ENCODE measurements around the gene TBC1D9B.
A peak's percentile ranks its signal among the peaks of the same experiment; 100 is the strongest.

The TBC1D9B gene

DNA sequence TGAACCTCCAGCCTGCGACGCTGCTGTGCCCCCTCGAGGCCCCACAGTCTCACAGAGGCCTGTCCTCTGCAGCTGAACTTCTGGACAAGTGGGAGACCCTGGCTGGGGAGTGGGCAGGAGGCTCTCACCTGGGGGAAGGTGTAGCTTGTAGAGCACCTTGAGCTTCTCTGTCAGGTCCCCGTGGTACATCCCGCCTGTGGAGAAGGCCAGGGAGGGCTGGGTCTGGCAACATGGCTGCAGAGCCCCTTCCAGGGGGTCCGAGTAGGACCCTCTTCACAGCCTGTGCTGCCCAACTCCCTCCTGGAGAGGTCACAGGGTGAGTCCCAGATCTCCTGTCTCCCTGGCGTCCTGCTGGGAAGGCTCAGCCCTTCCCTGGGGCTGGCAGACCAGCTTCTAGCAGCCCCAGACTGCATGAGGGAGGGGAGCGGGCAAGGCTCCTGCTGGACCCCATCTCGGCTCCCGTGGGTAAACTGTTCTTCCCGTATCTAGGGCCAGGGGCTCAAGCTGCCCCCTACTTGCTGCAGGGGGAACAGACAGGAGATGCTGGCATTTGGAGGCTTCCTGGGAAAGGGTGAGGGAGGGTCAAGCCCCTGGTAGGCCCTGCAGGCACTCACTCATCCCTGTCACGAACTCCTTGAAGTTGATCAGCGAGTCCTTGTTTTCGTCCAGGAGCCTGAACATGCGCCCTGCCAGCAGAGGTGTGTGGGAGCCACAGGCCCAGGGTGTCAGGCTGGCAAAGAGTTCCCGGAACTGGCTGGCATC lies 37.9 kb downstream of the TBC1D9B start:
- DNase-seq (ENCODE audit: low spot score): no peak

DNA sequence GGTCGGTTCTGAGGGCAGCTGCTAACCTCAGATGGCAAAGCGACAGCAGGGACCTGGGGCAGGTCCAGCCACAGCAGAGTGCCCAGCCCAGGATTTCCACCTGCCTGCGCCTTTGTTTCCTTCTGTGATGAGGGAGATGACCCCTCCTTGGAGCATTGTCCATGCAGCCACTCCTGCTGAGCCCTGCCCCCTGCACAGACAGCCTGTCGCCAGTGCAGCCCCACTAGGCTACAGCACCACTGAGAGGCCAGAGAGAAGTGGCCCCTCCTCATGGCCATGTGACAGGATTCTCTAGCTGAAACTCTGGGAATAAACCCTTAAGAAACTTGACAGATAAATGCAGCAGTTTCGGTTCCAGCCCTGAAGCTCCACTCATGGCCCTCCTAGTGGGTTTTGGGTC lies 38.6 kb downstream of the TBC1D9B start:
- DNase-seq (ENCODE audit: low spot score): no peak

DNA sequence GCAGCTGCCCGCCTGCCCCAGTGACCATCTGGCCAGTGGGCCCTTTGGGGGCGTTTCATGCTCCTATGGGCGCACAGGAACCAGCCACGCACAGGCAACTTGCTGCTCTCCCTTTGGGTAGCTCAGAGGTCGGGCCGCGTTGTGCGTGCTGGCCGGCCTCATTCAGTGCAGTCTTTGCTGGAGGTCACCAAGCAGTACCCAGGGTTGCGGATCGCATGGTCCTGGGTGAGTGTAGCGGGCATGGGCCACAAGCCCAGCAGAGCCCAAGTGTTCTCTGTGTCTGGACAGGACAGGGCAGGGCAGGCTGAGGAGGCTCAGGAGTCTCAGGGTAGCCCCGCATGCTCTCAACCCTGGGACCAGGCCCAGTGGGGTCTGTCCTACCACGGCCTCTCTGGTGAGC lies 39.2 kb downstream of the TBC1D9B start:
- no peak for DNase-seq (ENCODE audit: low spot score)

DNA sequence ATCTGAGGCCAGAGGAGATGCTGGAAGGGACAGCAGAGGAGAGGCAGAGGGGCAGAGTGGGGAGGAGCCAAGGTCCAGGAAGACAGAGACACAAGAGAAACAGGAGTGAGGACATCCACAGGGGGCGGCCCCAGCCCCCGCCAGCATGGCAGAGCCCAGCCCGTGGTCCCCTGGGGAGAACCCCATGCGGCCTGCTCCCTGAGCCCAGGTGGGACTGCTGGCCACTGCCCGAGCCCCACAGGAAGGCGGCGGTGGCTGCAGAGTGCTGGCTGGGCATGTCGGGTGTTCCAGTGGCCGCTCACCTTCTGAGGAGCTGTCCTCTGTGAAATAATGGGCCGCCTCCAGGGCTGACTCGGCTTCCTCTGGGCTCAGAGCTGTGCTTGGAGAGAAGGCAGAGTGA lies 40.2 kb downstream of the TBC1D9B start:
- DNase-seq (ENCODE audit: low spot score): no peak

DNA sequence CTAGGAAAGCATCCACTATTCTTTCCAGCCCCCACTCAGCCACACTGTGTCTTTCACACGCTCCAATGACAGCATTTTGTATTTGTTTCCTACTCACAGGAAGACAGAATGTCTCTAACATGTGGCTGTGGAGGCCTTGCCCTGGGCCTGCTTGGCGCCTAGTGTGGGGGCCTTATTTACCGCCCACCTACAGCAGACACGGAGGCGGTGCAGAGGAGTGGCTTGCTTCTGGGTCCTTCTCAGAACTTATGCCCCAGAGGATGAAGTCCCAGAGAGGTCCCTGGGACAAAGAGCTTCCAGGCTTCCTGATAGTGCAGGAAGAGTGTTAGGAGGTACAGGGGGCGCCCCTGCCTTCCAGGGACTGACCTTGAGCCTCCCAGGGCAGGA lies 40.6 kb downstream of the TBC1D9B start:
- DNase-seq (ENCODE audit: low spot score): no peak

DNA sequence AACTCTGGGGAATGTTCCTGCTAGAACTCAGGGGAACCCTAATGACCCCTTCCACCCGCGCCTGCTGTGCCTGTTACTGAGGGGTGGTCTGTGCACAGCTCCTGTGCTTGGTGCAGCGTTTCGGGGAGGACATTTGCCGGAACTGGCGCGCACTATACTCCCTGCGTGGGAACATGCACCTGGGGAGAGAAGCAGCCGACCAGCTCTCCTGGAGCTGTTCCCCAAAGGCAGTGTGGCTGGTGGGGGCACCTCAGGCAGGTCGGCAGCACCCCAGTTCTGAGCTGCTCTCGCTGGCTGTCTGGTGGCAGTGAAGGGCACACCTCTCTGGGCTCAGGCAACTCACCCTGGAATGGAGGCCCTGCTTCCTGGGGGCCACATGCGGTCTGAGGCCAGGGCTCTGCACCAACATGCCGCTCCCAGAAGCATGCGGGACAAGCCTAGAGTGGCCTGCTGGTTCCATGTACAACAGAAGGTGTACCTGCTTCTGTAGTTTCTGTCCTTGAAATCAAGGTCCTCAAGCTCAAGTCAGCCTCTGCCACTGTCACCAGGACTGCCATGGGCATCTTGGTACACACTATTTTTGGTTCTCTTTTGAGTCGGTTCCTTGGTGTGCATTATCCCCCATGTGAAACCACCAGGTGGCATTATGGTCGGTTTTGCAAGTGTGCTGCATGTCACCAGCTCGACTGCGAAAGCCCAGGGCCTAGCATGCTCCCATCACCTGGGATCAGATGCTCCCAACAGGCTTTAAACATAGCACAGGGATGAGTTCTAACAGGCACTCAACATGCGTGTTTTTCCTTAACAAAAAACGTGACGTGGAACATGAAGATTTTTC lies 41.2 kb downstream of the TBC1D9B start:
- DNase-seq (ENCODE audit: low spot score): no peak

DNA sequence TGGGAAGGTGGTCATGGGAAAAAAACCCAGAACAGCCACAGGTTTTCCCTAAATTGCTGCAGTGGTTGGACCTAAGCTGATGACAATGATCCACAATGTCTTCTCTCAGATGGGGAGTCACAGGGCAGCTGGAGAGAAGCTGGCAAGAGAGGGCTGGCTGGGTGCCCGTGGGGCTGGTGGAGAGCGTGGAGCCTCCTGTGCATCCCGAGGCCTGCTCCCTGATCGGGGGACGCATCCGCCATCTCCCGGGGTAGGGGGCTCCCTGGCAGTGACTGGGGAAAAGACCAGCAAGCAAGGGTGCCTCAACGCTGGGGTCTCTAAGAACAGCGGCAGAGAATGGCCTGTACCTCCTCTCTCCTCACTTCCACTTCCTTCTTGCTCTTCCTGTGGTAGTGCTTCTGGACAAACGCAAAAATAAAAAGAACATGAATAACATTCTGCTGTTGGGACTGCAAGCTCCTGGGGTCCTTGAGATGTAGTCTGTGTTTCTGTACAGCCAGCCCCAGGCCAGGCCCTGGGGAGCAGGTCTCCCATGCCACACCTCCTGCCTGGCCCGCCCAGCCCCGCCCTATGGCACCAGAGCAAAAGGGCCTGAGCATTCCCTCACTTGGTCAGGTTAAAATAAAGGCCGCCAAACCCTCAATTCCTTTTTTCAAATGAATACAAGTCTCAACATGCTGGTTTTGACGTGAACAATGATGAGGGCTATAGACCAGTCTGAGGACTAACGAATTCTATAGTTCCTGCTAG lies 42.0 kb downstream of the TBC1D9B start:
- no peak for DNase-seq (ENCODE audit: low spot score)

DNA sequence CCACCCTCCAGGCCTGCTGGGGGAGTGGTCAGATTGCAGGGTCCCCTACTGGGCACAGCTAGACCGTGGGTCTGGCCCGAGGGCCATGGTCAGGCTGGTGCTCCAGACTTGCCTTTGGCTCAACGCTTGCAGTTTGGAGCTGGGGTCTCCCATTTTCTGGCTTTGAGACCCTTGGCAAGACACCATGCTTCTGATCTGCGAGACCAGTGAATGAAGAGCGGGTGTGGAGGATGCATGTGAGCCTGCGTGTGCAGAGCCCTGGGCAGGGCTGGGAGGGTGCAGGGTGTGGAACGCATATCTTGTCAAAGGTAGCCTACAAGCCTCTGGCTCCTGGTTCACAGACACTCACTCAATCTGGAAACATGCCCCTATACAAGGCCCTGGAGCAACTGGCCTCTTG lies 43.0 kb downstream of the TBC1D9B start:
- no peak for DNase-seq (ENCODE audit: low spot score)

DNA sequence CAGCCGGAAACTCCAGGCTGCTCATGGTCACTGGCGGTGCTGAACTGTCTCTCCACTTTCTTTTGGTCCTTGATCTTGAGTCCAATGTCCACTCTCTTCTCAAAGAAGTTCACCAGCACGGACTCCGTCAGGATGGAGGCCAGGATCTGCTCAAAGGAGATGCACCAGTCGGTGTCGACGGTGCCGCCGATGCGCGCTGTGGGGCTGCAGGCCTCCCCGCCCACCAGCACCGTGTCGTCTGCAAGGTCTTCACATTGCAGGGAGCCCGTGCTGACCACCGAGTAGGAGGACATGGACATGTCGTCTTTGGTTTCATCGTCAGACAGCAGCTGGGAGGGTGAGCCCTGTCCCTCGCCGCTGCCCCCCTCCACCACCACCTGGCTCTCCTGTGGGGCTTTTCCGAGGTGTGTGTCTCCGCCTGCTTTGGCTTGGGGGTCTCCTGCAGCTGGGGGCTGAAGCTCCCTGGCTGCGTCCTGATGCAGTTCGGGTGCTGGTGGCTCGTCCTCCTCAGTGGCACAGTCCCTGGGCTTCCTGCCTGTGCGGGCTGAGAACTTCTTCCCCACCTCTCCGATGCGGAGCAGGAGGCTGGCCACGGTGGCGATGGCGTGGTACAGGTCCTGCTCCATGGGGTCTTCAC lies 44.1 kb downstream of the TBC1D9B start:
- DNase-seq (ENCODE audit: low spot score): no peak

DNA sequence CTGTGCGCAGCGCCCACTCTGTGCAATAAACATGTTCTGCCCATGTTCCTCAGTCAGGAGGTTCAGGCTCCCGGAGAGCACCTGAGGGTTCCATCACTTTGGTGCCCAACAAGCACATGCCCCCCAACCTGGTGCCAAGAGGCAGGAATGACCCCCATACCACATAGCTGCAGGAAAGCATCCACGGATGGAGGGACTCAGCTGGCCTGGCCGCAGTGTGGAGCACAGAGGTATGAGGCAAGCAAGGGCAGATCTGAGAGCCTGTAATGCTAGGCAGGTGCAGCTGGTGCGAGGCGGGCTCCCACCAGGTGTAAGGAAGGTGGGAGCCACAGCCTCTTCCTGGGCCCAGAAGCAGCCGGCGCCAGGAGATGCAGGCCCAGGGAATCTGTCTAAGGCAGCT lies 44.8 kb downstream of the TBC1D9B start:
- DNase-seq (ENCODE audit: low spot score): no peak

DNA sequence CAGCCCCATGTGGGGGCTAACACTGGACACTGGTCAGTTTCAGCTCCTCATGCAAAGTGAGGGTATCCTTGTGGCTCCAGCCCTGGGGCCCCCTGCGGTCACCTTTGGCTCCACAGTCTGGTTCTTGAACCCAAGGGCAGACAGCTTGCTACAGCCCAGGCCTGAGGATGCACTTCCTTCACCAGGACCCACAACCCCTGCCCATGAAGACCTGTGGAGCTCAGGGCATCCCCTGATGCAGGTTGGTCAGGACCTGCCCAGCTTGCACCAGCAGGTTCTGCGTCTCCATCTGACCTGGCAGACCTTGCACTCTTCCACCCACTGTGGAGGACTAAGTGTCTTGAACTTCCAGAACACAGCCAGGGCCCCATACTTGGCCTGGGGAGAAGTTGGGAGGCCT lies 45.4 kb downstream of the TBC1D9B start:
- DNase-seq (ENCODE audit: low spot score): no peak

DNA sequence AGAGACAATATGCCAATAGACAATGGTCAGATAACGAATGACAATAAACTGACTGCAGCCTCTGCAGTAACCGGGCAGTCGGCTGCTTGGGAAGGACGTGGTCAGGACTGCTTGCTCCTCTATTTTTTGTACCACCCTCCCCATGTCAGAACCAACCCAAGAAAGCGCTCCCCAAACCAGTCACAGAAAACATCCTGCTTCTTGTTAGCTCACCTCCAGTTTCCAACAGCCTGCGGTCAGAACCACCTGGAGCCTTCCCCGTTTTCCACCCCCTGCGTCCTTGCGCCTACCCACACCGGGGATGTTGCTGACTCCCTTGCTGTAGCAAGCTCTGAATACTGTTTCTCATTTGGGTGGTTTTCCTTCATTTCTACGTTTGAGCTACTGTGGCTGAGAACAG lies 47.4 kb downstream of the TBC1D9B start:
- no peak for DNase-seq (ENCODE audit: low spot score)

DNA sequence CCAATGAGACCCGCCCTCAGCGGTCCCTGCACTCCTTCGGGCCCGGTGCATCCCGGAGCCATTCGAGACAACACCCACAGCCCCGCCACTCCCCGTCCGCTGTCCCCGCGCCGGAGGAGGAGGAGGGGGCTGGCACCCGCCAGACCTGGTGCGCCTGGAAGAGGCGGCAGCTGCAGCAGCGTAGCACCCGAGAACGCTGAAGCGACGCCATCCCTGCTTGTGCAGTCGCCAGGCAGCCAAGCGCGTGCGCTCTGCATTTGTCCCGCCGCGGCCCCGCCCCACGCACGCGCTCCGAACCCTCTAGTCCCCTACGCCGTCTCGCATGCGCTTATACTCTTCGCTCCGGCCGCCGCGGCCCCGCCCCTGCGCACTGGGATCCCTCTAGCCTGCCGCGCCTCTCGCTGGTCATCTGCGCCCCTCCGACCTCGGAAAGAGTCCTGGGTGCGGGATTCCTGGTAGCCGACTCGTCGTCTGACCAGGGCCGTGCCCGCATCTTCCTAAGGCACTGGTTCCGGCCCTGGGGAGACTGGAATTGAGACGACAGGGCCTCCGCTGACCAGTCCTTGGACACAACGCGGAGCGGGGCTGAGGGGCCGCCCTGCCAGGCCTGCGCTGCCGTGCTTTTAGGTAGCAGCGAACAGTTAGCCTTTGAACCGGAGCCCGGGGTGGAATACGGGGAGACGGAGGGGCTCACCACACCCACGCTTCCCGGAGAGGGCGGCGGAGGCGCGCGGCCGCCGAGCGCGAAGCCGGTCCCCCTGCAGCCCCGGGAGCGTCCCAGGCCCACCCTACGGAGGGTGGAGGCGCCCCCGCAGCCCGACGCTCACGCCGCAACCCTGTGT lies 48.9 kb downstream of the TBC1D9B start, which contains the start of gene MRNIP:
Gene MRNIP, minus strand, starts transcription at position 232 of the 842 bp plus-strand sequence. Its CDS starts 21 bp downstream, at position 211.
- peak; percentile 90 for DNase-seq (ENCODE audit: low spot score)

DNA sequence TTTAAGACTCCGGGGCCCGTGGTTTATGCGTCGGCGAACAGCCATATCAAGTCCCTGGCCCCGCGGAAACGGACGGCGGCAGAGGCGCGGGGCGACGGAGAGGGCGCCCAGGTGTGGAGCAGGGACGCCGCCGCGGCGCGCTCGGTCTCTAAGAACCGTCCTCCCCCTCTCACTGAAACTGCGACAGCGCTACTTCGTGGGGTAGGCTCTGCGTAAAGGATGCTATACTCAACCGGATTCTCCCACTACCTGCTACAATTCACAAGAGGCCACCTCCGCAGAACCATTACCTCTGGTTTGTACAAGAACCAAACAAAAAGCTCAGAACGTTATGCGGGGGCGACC lies 49.5 kb downstream of the TBC1D9B start:
- DNase-seq (ENCODE audit: low spot score): peak; percentile 42

DNA sequence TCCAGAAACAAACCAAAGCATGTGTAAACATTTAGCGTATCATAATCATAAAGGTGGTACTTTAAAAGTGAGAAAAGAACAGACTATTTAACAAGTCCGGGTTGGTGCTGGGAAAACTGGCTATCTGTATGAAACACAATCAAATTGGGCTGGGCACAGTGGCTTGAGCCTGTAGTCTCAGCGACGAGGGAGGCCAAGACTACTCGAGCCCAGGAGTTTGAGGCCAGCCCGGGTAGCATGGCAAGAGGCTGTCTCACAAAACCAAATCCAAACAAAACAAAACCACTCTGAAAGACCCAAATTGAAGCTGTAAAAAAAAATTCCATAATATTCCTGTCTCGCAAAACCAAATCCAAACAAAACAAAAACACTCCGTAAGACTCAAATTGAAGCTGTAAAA lies 53.3 kb downstream of the TBC1D9B start:
- DNase-seq (ENCODE audit: low spot score): no peak

DNA sequence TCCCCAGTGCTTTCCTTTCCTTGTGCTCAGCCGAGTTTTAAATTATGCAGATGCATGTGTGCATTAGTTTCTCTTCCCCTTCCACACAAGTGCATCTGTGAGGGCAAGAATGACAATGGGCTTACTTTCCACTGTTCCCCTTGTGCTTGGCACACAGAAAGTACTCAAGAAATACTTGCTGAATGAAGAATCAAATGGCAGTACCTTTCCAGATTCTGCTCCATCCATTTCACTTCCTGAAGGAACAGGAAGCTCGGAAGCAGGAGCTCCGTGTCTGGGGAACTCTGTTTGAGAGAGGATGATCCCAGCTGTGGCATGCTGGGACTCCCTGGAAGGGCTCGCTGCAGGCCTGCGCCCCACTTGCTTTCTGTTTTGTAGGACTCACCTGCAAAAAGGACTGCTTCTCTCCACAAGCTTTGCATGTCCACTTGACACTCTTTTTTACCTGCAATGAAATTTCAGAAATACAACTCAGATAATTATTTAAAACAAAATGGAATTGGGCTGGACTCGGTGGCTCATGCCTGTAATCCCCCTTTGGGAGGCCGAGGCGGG lies 54.6 kb downstream of the TBC1D9B start:
- no peak for DNase-seq (ENCODE audit: low spot score)

DNA sequence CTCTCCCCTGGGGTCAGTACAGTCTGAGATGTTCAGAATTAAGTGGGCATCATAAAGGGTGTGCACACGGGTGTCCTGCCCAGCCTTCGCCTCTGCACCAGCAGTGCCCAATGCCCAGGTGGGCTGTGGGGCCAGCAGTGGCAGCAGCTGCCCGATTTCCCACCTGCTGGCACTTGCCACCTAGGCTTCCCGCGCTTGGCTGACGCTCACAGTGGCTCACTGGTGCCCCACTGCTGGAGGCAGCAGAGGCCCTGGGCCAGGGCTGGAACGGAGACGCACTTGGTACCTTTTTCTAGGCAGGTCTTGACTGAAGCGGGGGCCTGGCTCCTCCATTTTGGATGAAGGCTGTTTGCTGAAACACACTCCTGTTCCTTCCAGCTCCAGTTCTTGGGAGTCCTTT lies 66.1 kb downstream of the TBC1D9B start:
- no peak for DNase-seq (ENCODE audit: low spot score)

DNA sequence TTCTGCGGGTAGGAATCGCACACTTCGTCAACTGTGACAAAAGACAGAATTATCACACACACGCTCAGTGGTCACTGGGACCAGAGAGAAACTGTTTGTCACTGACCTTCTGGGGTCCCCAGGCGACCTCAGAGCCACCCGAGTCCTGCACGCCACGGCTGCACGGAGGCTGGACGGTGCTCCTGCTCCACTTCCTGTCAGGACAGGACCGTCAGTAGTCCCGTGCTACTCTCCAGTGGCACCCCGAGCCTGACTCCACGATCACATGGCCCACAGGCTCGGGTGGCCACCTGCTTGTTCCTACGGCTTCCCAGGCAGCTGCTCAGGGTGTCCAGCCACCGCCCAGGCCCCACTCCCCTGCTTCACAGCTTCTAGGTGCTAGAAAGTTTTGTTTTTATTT lies 66.9 kb downstream of the TBC1D9B start:
- no peak for DNase-seq (ENCODE audit: low spot score)

DNA sequence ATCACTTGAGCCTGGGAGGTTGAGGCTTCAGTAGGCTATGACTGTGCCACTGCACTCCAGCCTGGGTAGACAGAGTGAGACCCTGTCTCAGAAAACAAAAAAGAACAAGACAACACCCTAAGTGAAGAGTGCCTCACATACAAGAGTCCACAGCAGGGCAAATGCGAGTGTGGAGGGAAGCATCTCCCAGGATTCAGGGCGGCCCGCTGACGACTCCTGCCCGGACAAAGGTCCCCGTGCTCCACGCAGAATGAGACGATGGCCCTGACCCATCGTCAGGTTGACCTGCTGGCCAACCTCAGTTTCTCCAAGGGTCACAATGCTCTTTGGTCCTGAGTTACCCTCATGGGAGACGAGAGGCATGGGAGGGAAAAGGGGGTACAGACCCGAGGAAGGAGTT lies 67.4 kb downstream of the TBC1D9B start:
- DNase-seq (ENCODE audit: low spot score): no peak

DNA sequence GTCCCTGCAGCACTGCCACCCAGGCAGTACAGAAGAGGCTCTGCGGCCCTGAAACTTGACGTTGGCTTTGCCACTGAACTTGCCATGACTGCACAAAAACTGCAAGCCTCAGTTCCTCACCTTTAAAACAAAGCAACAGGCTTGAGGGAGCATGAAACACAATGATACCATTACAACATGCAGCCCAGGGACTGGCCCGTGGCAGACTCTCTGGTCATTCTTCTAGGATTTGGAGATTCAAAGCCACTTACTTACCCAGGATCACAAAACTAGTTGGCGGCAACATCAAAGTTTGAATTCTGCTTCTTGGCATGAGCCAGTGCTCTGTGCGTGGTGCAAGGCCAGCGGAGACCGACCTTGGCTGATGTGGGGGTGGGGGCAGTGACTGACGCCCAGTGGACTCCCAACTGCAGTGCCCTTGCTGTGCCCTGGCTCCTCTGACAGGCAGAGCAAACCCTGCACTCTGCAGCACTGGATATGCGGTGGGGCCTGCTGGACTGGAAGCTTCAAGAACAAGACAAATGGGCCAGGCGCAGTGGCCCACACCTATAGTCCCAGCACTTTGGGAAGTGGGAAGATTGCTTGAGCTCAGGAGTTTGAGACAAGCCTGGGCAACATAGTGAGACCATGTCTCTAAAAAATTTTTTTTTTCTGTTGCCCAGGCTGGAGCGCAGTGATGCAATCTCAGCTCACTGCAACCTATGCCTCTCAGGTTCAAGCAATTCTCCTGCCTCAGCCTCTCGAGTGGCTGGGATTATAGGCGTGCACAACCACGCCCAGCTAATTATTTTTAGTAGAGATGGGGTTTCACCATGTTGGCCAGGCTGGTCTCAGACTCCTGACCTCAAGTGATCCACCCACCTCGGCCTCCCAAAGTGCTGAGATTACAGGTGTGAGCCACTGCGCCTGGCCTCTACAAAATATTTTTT lies 68.1 kb downstream of the TBC1D9B start:
- no peak for DNase-seq (ENCODE audit: low spot score)

Measured in CD4-positive, alpha-beta T cell treated with Interleukin-2 at 100 ng/mL for 4 hours (primary cell).